ENCODE data around the gene ERN1. TPM values are rescaled to one million over a fixed set of nuclear protein-coding genes. Genes with fewer than 3 reads are reported as not detected.

The ERN1 gene
- polyA plus RNA-seq, 3 donors: 11.0 to 27.5 (median 13.7) TPM

- peaks cover 31 to 34% of the 10 kb centered on the region in 2 donors for H3K4me1 ChIP-seq (ENCODE audit: control insufficient read depth in 1 of 2, insufficient read depth in 2 of 2, low read length in 2 of 2)
- Mint-ChIP-seq H3K9me3 (no peaks in the 10 kb centered on the region), H3K4me3 (no peak overlapping the region), H3K36me3 (peaks cover 33 to 36% of the 10 kb centered on the region in 2 donors), H3K4me1 (peaks cover 17% of the 10 kb centered on the region), H3K27ac (no peak overlapping the region), H3K27me3 (ENCODE audit: low read depth in 3 of 3) (peaks cover 0 to 2% (median 0%) of the 10 kb centered on the region in 3 donors)
- H3K4me2 ChIP-seq (replicated peaks; ENCODE audit: extremely low read depth, low read length, poor library complexity, severe bottlenecking): no peak overlapping the region
- no peak for DNase-seq
- H3K36me3 ChIP-seq (replicated peaks in 1 of 2; ENCODE audit: control insufficient read depth in 1 of 2, insufficient read depth in 2 of 2, low read length in 2 of 2): peaks cover 9 to 34% of the 10 kb centered on the region in 2 donors
- H3K9ac ChIP-seq (ENCODE audit: insufficient read depth, low read length, poor library complexity, severe bottlenecking): no peak overlapping the region
- peaks cover 55% of the 10 kb centered on the region for H3K79me2 ChIP-seq (ENCODE audit: insufficient read depth, low read length)
- peak overlapping the region in 1 of 2 donors; percentile 59 for H3K27ac ChIP-seq (ENCODE audit: low read depth in 1 of 2, low read length in 2 of 2)
- intact Hi-C loops (cut with micrococcal nuclease): loop anchor here (5.0 kb wide), 1 partner anchor 34 kb away; no protein-coding TSS in a partner anchor
- H4K20me1 ChIP-seq (ENCODE audit: insufficient read depth, low read length): no peaks in the 10 kb centered on the region
- H3K27me3 ChIP-seq (ENCODE audit: control insufficient read depth in 2 of 2, insufficient read depth in 2 of 2, low read length in 2 of 2): no peaks in the 10 kb centered on the region
- TF ChIP-seq CTCF (IDR thresholded peaks at IDR 0.05): no peak
- no peak overlapping the region for H2AFZ ChIP-seq (ENCODE audit: insufficient read depth, low read depth, low read length, poor library complexity, severe bottlenecking)
- H3K4me3 ChIP-seq (replicated peaks in 1 of 3; ENCODE audit: low read depth in 2 of 3, low read length in 3 of 3): no peak overlapping the region
- H3K9me3 ChIP-seq (replicated peaks in 1 of 2; ENCODE audit: control insufficient read depth in 1 of 2, insufficient read depth in 1 of 2, low read length in 2 of 2): no peaks in the 10 kb centered on the region
- 93% methylated on average over 3 of the region's 4 CpGs for WGBS (ENCODE audit: insufficient coverage)
Measured at GRCh38 chr17:64083563-64084085, 46.3 kb downstream of the ERN1 start.

GRCh38 chr17:64083093-64083492 is 46.9 kb downstream of the ERN1 start:
- no peak for DNase-seq
- H3K79me2 ChIP-seq (ENCODE audit: insufficient read depth, low read length): peaks cover 50% of the 10 kb centered on the region
- intact Hi-C loops (cut with micrococcal nuclease): loop anchor here (5.0 kb wide), 1 partner anchor 34 kb away; no protein-coding TSS in a partner anchor
- no peaks in the 10 kb centered on the region for H4K20me1 ChIP-seq (ENCODE audit: insufficient read depth, low read length)
- H3K4me1 ChIP-seq (ENCODE audit: control insufficient read depth in 1 of 2, insufficient read depth in 2 of 2, low read length in 2 of 2): peaks cover 31 to 34% of the 10 kb centered on the region in 2 donors
- Mint-ChIP-seq H3K27ac (peak overlapping the region in 3 of 7 donors; percentile 22 to 40 (median 27)), H3K4me1 (peaks cover 14% of the 10 kb centered on the region), H3K36me3 (peaks cover 34 to 35% of the 10 kb centered on the region in 2 donors), H3K4me3 (no peak overlapping the region), H3K9me3 (no peaks in the 10 kb centered on the region), H3K27me3 (ENCODE audit: low read depth in 3 of 3) (peaks cover 0 to 2% (median 0%) of the 10 kb centered on the region in 3 donors)
- H3K27me3 ChIP-seq (ENCODE audit: control insufficient read depth in 2 of 2, insufficient read depth in 2 of 2, low read length in 2 of 2): no peaks in the 10 kb centered on the region
- no peak overlapping the region for H3K9ac ChIP-seq (ENCODE audit: insufficient read depth, low read length, poor library complexity, severe bottlenecking)
- H3K9me3 ChIP-seq (replicated peaks in 1 of 2; ENCODE audit: control insufficient read depth in 1 of 2, insufficient read depth in 1 of 2, low read length in 2 of 2): no peaks in the 10 kb centered on the region
- no peak overlapping the region for H3K27ac ChIP-seq (ENCODE audit: low read depth in 1 of 2, low read length in 2 of 2)
- H3K4me3 ChIP-seq (replicated peaks in 1 of 3; ENCODE audit: low read depth in 2 of 3, low read length in 3 of 3): no peak overlapping the region
- peaks cover 11 to 32% of the 10 kb centered on the region in 2 donors for H3K36me3 ChIP-seq (replicated peaks in 1 of 2; ENCODE audit: control insufficient read depth in 1 of 2, insufficient read depth in 2 of 2, low read length in 2 of 2)
- no peak for TF ChIP-seq CTCF (IDR thresholded peaks at IDR 0.05)
- H3K4me2 ChIP-seq (replicated peaks; ENCODE audit: extremely low read depth, low read length, poor library complexity, severe bottlenecking): no peak overlapping the region
- no CpG with 5 or more reads among the region's 3 CpGs for WGBS (ENCODE audit: insufficient coverage)
- H2AFZ ChIP-seq (ENCODE audit: insufficient read depth, low read depth, low read length, poor library complexity, severe bottlenecking): no peak overlapping the region
